DMS53 treated with DMSO at 0.1 percent for 48 hours (cell line): ENCODE results near the gene TRIM67.
"Not testable (repeated sequence)": the region's sequence is repeated elsewhere in the genome, so short reads cannot be mapped to it uniquely, and the experiment has no call there.

Source experiments
- DNase-seq: peaks from one replicate; lab custom pipeline; 2025; ENCODE audit not compliant: unreplicated experiment; lab: John Stamatoyannopoulos, UW

TRIM67 gene

GRCh38 chr1:231161667-231162296 lies at the start of gene TRIM67:
TSS of gene TRIM67 (plus strand) at chr1:231162058. CDS start at chr1:231162970, 912 bp downstream.
- DNase-seq = peak; percentile 27

- DNase-seq = no peak
Measured at GRCh38 chr1:231116738-231117137, 45.1 kb upstream of the TRIM67 start.

GRCh38 chr1:231118704-231119453 lies 43.0 kb upstream of the TRIM67 start:
- DNase-seq = no peak

DNA sequence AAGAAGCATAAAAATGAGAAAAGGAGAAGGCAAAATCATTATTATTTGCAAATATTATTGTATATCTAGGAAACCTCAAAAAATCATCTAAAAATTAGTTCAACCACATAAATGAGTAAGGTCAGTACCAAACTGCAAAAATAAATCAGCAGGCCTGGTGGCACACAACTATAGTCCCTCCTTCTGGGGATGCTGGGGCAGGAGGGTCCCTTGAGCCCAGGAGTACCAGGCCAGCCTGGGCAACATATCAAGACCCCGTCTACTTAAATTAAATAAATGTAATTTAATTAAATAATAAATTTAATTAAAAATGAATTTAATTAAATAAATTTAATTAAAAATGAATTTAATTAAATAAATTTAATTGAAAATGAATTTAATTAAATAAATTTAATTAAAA lies 40.3 kb upstream of the TRIM67 start:
- no peak for DNase-seq

DNA sequence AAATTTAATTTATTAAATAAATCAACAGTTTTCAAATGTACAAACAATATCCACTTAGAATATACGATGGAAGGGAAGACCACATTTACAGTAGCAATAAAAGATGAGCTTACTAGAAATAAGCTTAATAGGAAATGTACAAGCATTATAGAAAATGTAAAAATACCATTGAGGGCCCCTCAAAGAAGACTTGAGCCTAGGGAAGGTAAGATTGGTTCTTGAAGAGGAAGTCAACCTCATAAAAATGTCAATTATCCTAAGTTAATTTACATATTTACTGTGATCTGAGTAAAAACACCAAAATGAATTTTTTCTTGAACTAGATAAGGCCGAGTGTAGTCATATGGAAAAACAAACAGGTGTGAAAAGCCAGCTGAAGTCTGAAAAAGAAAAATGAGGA lies 39.7 kb upstream of the TRIM67 start:
- DNase-seq = no peak

DNA sequence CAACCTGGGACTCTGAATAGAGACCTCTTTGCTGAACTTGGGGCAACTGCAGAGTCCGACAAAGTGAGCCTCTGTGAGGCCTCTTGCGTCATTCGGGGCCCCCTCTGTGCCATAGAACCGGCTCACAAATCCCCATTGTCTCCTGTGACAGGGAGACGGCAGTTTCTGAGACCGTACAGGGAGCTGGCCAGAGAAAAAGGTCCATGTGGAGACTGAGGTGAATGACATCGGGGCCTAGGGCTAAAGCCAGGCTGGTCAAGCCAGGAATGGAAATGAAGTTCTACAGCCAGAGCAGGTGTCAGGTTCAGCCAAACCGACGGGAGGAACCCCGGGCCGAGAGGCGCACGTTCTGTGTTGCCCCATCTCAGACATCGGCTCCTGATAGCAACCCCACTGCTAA lies 37.1 kb upstream of the TRIM67 start:
- no peak for DNase-seq

GRCh38 chr1:231125972-231126580 lies 35.8 kb upstream of the TRIM67 start:
- DNase-seq = no peak

DNA sequence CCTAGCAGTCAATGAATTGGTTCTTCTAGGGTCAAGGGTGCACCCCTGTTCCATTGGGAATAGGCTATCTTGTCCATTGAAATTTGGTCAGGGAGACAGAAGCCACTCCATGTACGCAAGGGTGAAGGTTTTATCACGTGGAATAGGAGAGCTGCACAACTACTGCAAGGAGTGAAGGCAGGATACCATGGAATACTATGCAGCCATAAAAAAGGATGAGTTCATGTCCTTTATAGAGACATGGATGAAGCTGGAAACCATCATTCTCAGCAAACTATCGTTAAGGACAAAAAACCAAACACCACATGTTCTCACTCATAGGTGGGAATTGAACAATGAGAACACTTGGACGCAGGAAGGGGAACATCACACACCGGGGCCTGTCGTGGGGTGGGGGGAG lies 34.8 kb upstream of the TRIM67 start:
- DNase-seq = not testable (repeated sequence)

- DNase-seq = not testable (repeated sequence)
Measured at GRCh38 chr1:231128471-231128870, 33.4 kb upstream of the TRIM67 start.

DNA sequence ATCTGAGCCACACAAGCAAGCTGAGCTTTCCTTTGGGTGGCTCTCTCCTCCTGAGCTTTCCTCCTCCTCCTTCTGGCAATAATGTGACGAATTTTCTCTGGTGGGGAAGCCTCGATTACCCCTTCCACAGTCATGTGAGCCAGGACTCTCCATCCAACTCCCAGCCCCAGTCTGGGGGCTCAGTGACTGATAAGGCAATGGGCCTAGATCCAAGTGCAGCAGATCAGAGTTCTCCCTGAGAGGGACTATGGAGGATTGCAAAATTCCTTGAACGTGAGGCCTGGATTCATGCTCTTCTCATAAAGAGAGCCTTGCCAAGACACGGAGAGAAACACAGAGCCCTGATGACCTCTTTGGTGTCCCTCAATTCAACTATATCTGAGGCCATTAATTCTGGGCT lies 31.3 kb upstream of the TRIM67 start:
- DNase-seq = no peak

DNA sequence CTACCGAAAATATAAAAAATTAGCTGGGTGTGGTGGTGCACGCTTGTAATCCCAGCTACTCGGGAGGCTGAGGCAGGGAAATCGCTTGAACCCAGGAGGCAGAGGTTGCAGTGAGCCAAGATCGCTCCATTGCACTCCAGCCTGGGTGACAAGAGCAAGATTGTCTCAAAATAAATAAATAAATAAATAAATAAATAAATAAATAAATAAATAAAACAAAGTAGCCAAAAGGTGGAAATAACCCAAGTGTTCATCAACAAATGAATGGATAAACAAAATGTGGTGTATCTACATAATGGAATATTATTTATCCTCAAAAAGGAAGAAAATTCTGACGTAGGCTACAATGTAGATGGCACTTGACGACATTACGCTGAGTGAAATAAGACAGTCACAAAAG lies 29.3 kb upstream of the TRIM67 start:
- not testable (repeated sequence) for DNase-seq

GRCh38 chr1:231134624-231135023 lies 27.2 kb upstream of the TRIM67 start:
- DNase-seq = no peak

DNA sequence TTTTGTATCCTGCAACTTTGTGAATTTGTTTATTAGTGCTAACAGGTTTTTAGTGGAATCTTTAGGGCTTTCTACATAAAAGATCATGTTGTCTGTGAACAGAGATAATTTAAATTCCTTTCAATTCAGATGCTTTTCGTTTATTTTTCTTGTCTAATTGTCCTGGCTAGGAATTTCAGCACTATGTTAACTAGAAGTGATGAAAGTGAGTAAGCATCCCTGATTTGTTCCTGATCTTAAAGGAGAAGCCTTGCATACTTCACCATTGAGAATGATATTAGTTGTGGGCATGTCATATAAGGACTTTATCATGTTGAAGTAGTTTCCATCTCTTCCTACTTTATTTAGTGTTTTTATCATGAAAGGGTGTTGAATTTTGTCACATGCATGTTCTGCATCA lies 23.6 kb upstream of the TRIM67 start:
- no peak for DNase-seq

GRCh38 chr1:231139125-231139649 lies 22.7 kb upstream of the TRIM67 start:
- DNase-seq = peak; percentile 21

DNA sequence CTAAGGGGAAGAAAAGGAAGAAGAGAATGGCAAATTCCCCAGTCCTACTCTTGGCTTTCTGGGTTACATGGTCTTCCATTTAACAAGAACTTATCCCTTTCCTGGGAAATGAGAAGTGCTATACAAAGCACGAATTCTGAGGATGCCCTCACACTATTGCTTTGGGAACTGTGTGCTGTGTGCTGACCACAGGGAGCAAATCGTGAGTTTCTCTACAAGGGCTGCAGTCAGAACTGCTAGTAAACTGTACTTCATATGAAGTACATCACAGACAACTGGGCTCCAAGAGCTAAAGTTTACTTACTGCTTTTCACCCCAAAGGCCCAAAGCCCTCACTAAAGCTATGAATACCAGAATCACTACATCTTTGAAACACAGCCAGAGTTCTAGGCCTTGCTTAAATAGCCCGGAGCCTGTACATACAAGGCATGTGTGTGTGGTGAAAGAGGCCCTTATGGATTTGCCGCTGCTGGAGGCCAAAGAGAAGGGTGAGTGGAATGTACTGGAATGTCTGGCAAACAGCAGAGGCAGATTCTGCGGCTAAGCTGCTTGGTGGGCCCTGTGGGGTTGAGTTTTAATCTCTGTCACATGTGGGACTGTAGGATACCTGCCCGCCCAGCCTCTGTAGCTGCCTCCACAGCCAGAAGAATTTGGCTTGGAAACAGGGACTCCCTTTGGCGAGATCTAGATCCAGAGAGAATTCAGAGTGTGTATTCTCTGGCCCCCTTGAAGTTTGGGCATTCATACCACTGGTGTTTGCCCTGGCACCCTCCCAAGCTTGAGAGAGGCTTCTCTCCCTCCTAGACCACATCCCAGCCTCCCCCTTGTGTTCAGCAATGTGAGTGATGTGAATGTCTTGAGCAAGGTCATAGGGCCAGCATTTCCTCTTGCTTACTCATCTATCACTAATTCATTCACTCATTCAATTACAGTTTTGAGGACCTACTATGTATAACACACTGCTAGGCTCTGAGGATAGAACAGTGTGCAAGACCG lies 21.9 kb upstream of the TRIM67 start:
- DNase-seq = no peak

DNA sequence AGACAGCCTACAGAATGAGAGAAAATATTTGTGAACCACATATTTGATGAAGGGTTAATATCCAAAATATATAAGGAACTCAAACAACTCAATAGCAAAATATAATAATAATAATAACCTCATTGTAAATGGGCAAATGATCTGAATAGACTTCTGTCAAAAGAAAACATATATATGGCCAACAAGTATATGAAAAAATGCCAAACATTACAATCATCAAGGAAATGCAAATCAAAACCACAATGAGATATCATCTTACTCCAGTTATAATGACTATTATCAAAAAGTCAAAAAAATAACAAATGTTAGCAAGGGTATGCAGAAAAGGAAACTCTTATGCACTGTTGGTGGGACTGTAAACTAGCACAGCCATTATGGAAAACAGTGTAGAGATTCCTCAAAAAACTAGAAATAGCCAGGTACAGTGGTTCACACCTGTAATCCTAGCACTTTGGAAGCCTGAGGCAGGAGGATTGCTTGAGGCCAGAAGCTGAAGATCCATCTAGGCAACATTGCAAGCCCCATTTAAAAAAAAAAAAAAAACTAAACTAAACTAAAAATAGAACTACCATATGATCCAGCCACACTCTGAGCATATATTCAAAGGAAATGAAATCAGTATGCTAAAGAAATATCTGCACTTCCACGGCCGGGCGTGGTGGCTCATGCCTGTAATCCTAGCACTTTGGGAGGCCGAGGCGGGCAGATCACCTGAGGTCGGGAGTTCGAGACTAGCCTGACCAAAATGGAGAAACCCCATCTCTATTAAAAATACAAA lies 17.3 kb upstream of the TRIM67 start:
- no peak for DNase-seq

DNA sequence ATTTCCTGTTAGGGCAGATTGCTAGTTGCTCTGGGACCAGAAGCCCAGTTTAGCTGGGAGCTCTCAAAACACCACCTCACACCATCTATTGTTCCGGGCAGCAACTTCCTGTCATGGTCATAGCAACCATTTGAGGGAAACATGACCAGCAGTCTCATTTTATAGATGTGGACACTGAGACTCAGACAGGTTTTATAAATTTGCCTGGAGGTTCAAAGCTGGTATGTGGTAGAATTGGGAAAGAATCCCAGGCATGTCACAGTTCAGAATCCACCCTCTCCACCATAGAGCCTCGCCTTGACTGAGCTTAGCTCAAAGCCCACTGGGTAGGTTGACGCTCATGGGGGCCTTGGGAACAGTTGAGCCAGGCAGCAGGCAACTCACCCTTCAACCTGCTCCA lies 14.0 kb upstream of the TRIM67 start:
- DNase-seq = no peak

DNA sequence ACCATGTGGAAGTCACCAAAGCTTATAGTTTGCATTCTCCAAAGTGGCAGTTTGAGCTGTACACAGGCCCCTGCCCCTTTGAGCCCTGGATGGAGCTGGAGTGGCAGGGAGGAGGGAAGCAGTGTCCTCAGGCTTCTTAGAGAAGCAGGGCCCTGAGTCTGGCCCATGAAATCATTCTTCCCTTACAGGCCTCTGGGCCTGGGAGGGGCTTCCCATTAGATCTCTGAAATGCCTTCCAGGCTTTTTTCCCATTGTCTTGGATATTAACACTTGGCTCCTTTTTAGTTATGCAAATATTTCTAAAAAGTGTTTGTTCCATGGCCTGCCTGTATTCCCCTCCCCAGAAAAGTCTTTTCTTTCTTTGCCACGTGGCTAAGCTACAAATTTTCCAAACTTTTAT lies 10.0 kb upstream of the TRIM67 start:
- DNase-seq = no peak

DNA sequence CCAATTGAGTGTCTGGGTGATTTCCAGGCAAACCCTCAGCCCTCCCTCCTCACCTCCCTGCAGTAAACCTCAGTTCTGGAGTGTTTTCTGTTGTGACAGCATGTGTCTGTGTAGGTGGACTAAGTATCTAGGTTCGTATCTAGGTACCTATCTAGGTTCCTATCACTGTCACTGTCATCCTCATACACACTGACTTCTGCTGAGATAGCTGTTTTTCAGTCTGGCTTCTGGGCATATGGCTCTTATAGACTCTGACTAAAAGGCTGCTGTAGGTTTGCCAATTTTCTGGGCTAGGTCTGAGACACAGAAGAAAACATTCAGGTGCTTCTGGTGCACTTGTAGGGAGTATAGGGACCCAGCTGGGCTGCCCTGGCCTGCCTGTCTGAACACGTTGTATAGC lies 8.1 kb upstream of the TRIM67 start:
- no peak for DNase-seq

- no peak for DNase-seq
Measured at GRCh38 chr1:231155808-231156207, 6.0 kb upstream of the TRIM67 start.
